HEK293 (cell line): Measurements from ENCODE around the gene ASPHD1.

Experiments
- CTCF ChIA-PET: fragments of 350-600 bp; formaldehyde crosslinking; extraction: SDS; loops from one replicate; lab custom pipeline; 2021; ENCODE audit warnings: antibody characterized with exemption; lab: Yijun Ruan, JAX
- POLR2A ChIA-PET: fragments of 300-600 bp; formaldehyde crosslinking; extraction: SDS; loops from one replicate; lab custom pipeline; 2020; ENCODE audit warnings: antibody characterized with exemption, inconsistent platforms; lab: Yijun Ruan, JAX
- H3K27ac ChIP-seq: fragments of 200-500 bp; sonication (Bioruptor generic); 2 replicates; pipeline ENCODE4 v1.5.1; 2014; ENCODE audit warnings: low read depth, low read length, control low read depth, inconsistent platforms; ENCODE audit errors: extremely low read depth
- H3K36me3 ChIP-seq, 2 experiments: fragments of 200-500 bp in 1 of 2; sonication (Bioruptor generic) in 1 of 2; 1 replicate in 1 of 2; 2 replicates in 1 of 2; pipeline ENCODE4 v1.5.1; 2014 to 2017; ENCODE audit warnings: inconsistent platforms in 2 of 2, low read length in 2 of 2; ENCODE audit not compliant: control insufficient read depth in 2 of 2, insufficient read depth in 1 of 2
- H3K4me1 ChIP-seq: fragments of 200-500 bp; sonication (Bioruptor generic); 2 replicates; pipeline ENCODE4 v1.5.1; 2014; ENCODE audit warnings: mild to moderate bottlenecking, low read length, inconsistent platforms; ENCODE audit not compliant: control insufficient read depth, insufficient read depth
- H3K4me3 ChIP-seq: 2 replicates; pipeline ENCODE4 v1.5.1; 2011; ENCODE audit warnings: low read depth, mild to moderate bottlenecking, control low read depth, low read length, moderate library complexity
- H3K9me3 ChIP-seq: fragments of 200-500 bp; sonication (Bioruptor generic); 2 replicates; pipeline ENCODE4 v1.5.1; 2014; ENCODE audit warnings: low read depth, low read length, inconsistent platforms; ENCODE audit not compliant: control insufficient read depth, insufficient read depth
- BCL6B ChIP-seq: fragments of 450-650 bp; formaldehyde crosslinking; IDR thresholded peaks from 2 replicates; pipeline ENCODE4 v1.5.1; 2017; ENCODE audit warnings: missing biosample characterization, missing genetic modification characterization
- REPIN1 ChIP-seq: fragments of 450-650 bp; formaldehyde crosslinking; IDR thresholded peaks from 2 replicates; pipeline ENCODE4 v1.5.1; 2017; ENCODE audit warnings: missing biosample characterization, missing genetic modification characterization, low read depth
- SCRT2 ChIP-seq: fragments of 450-650 bp; formaldehyde crosslinking; IDR thresholded peaks from 2 replicates; pipeline ENCODE4 v1.5.1; 2016; ENCODE audit warnings: missing biosample characterization, missing genetic modification characterization
- ZBTB21 ChIP-seq: fragments of 450-650 bp; formaldehyde crosslinking; IDR thresholded peaks from 2 replicates; pipeline ENCODE4 v1.5.1; 2017; ENCODE audit warnings: missing biosample characterization, missing genetic modification characterization
- ZBTB49 ChIP-seq: fragments of 450-650 bp; formaldehyde crosslinking; IDR thresholded peaks from 2 replicates; pipeline ENCODE4 v1.5.1; 2016; ENCODE audit warnings: missing biosample characterization, missing genetic modification characterization, low read depth
- ZFHX2 ChIP-seq: fragments of 450-650 bp; formaldehyde crosslinking; conservative IDR thresholded peaks from 2 replicates; pipeline ENCODE4 v1.5.1; 2016; ENCODE audit warnings: missing biosample characterization, missing genetic modification characterization
- ZNF280C ChIP-seq: fragments of 450-650 bp; formaldehyde crosslinking; IDR thresholded peaks from 2 replicates; pipeline ENCODE4 v1.5.1; 2016; ENCODE audit warnings: missing biosample characterization, missing genetic modification characterization
- ZNF335 ChIP-seq: fragments of 450-650 bp; formaldehyde crosslinking; conservative IDR thresholded peaks from 2 replicates; pipeline ENCODE4 v1.5.1; 2016; ENCODE audit warnings: missing biosample characterization, missing genetic modification characterization
- ZNF398 ChIP-seq: fragments of 450-650 bp; formaldehyde crosslinking; IDR thresholded peaks from 2 replicates; pipeline ENCODE4 v1.5.1; 2017; ENCODE audit warnings: missing biosample characterization, missing genetic modification characterization
- ZNF544 ChIP-seq: fragments of 450-650 bp; formaldehyde crosslinking; IDR thresholded peaks from 2 replicates; pipeline ENCODE4 v1.5.0; 2017; ENCODE audit warnings: missing biosample characterization, missing genetic modification characterization
- ZNF600 ChIP-seq: fragments of 450-650 bp; formaldehyde crosslinking; IDR thresholded peaks from 2 replicates; pipeline ENCODE4 v1.5.1; 2016; ENCODE audit warnings: missing biosample characterization, missing genetic modification characterization
- ZNF701 ChIP-seq: fragments of 450-650 bp; formaldehyde crosslinking; IDR thresholded peaks from 2 replicates; pipeline ENCODE4 v1.5.1; 2016; ENCODE audit warnings: missing biosample characterization, missing genetic modification characterization
- ZNF768 ChIP-seq: fragments of 450-650 bp; formaldehyde crosslinking; IDR thresholded peaks from 2 replicates; pipeline ENCODE4 v1.5.1; 2018; ENCODE audit warnings: missing biosample characterization, mild to moderate bottlenecking, missing genetic modification characterization
- TF ChIP-seq, protein P1 (sequence below): fragments of 450-650 bp; formaldehyde crosslinking; IDR thresholded peaks from 2 replicates; pipeline ENCODE4 v1.5.1; 2016; ENCODE audit warnings: missing biosample characterization, missing genetic modification characterization
- TF ChIP-seq, protein P2 (sequence below): IDR thresholded peaks from 2 replicates; pipeline ENCODE4 v1.6.1; 2011; ENCODE audit warnings: mild to moderate bottlenecking, low read depth, low read length, borderline replicate concordance
- TF ChIP-seq, protein P3 (sequence below): fragments of 450-650 bp; formaldehyde crosslinking; IDR thresholded peaks from 2 replicates; pipeline ENCODE4 v1.5.1; 2017; ENCODE audit warnings: missing biosample characterization, missing genetic modification characterization

Gene ASPHD1

DNA sequence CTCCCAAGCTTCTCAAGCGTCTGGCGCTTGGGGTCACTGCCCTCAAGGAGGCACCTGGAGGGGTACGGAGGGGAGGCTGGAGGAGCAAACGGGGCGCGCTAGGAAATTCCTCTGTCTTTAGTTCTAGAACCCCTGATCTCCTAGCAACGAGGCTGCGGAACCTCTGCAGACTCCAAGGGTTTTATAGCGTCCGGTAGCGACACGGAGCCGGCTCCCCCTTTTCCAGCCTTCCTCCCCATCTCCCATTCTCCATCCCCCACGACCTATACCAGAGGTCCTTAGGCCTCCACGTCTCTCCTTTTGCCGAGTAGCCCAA is 36.7 kb upstream of the ASPHD1 start (continued):
- TF ChIP-seq ZFHX2 (tag by site-specific recombination) (no peak), ZNF280C (tag by site-specific recombination) (no peak)

DNA sequence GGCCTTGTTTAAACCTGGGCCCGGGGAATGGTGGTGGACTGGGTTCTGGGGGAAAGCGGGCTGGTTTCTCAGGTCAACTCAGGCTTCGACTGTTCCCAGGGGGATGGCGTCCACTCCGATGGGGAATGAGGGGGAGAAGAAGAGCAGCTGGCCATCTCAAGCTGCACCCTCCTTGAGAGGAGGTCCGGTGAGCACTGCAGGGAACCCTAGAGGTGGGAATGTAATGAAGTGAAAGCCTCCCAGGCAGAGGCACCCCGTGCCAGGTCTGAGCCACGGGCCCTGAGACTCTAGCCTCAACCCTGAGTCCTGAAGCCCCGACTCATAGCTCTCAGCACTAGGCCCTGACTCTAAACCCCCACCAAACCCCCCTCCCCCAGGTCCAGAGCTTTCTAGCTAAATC is 36.1 kb upstream of the ASPHD1 start:
- CTCF ChIA-PET, result interaction anchor here (0.6 to 2.0 kb wide), 4 partner anchors 12 to 878 kb away, joined by 4 to 7 read pairs (median 4); no protein-coding TSS in a partner anchor
- POLR2A ChIA-PET, result interaction anchor here (0.7 to 1.9 kb wide), 4 partner anchors 8 to 167 kb away, joined by 3 to 9 read pairs (median 4); no protein-coding TSS in a partner anchor

DNA sequence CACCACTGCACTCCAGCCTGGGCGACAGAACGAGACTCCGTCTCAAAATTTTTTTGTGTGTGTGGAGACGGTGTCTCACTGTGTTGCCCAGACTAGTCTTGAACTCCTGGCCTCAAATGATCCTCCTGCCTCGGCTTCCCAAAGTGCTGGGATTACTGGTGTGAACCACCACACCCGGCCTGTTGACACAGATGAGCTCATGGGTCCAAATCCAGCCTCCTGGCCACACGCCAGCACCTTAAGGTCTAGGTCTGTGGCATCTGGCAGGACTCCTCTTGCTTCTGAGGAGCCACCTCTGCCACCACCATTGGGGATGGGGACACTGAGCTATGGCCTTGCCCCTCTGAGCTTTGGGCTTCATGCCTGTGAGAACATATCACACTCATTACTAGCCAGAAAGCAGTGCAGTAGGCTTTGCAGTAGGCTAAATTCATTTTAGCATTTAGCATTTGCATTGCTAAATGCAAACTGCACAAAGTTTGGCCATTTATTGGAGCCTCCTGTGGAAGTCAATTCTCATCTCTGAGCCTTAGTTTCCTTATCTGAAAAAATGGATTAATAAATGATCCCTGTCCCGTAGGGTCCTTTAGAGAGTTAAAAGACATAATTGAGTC is 31.8 kb upstream of the ASPHD1 start:
- ChIA-PET POLR2A (interaction anchor here (0.6 to 1.8 kb wide), 2 partner anchors 9 to 20 kb away, joined by 3 to 7 read pairs; no protein-coding TSS in a partner anchor), CTCF (interaction anchor here (0.5 to 1.5 kb wide), 4 partner anchors 17 to 53 kb away, joined by 3 to 4 read pairs (median 3); partner anchors contain the start of gene PAGR1)
- Histone ChIP-seq H3K9me3 (no peaks in the 10 kb centered on the region), H3K27ac (no peak overlapping the region), H3K36me3 (no peaks in the 10 kb centered on the region), H3K4me1 (no peaks in the 10 kb centered on the region), H3K4me3 (no peak overlapping the region)
- peak; percentile 82 for TF ChIP-seq ZNF600 (tag by site-specific recombination)
- TF ChIP-seq ZNF398 (tag by site-specific recombination), result no peak
- peak; percentile 65 for TF ChIP-seq SCRT2 (tag by site-specific recombination)
- TF ChIP-seq BCL6B (tag by site-specific recombination), result no peak
- TF ChIP-seq, protein P1, sequence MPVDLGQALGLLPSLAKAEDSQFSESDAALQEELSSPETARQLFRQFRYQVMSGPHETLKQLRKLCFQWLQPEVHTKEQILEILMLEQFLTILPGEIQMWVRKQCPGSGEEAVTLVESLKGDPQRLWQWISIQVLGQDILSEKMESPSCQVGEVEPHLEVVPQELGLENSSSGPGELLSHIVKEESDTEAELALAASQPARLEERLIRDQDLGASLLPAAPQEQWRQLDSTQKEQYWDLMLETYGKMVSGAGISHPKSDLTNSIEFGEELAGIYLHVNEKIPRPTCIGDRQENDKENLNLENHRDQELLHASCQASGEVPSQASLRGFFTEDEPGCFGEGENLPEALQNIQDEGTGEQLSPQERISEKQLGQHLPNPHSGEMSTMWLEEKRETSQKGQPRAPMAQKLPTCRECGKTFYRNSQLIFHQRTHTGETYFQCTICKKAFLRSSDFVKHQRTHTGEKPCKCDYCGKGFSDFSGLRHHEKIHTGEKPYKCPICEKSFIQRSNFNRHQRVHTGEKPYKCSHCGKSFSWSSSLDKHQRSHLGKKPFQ (tag by site-specific recombination), result peak; percentile 92
- 0 out of 2 replicates have a peak, but pooled peaks have one; percentile 22 for TF ChIP-seq ZNF335

More for the DNA sequence above, 36.1 kb upstream of the ASPHD1 start:
- Histone ChIP-seq H3K9me3 (no peaks in the 10 kb centered on the region), H3K4me1 (no peaks in the 10 kb centered on the region), H3K36me3 (peaks cover 4 to 23% of the 10 kb centered on the region in 2 experiments; a peak in 2 of 3 replicates), H3K27ac (no peak overlapping the region), H3K4me3 (no peak overlapping the region)
- TF ChIP-seq ZNF701 (no peak), ZNF768 (tag by site-specific recombination) (no peak), ZBTB21 (tag by site-specific recombination) (no peak), REPIN1 (tag by site-specific recombination) (no peak), ZBTB49 (tag by site-specific recombination) (no peak), ZNF544 (no peak)
- TF ChIP-seq, protein P2, sequence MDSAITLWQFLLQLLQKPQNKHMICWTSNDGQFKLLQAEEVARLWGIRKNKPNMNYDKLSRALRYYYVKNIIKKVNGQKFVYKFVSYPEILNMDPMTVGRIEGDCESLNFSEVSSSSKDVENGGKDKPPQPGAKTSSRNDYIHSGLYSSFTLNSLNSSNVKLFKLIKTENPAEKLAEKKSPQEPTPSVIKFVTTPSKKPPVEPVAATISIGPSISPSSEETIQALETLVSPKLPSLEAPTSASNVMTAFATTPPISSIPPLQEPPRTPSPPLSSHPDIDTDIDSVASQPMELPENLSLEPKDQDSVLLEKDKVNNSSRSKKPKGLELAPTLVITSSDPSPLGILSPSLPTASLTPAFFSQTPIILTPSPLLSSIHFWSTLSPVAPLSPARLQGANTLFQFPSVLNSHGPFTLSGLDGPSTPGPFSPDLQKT, result no peak
- TF ChIP-seq, protein P3, sequence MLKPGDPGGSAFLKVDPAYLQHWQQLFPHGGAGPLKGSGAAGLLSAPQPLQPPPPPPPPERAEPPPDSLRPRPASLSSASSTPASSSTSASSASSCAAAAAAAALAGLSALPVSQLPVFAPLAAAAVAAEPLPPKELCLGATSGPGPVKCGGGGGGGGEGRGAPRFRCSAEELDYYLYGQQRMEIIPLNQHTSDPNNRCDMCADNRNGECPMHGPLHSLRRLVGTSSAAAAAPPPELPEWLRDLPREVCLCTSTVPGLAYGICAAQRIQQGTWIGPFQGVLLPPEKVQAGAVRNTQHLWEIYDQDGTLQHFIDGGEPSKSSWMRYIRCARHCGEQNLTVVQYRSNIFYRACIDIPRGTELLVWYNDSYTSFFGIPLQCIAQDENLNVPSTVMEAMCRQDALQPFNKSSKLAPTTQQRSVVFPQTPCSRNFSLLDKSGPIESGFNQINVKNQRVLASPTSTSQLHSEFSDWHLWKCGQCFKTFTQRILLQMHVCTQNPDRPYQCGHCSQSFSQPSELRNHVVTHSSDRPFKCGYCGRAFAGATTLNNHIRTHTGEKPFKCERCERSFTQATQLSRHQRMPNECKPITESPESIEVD (tag by site-specific recombination), result no peak
